Endometrial microvascular endothelial cells (primary cell): ENCODE measurements around the gene MBNL1. TPM values are rescaled to one million over a fixed set of nuclear protein-coding genes. Genes with fewer than 3 reads are reported as not detected.
"Not testable (repeated sequence)": the region's sequence is repeated elsewhere in the genome, so short reads cannot be mapped to it uniquely, and the experiment has no call there.

Experiments used
- in situ Hi-C: cut with HindIII; loops from 2 replicates; pipeline ENCODE4 v1.10.0; 2017; ENCODE audit warnings: low sequenced_read_pairs, low pct_unique_long_range_greater_than_20kb; ENCODE audit errors: inconsistent ontology term
- total RNA-seq: library from RNA; depleted of rRNA; stranded (reverse); fragments of >200 nt; gene quantifications from one replicate; pipeline ENCODE4 v1.2.3, GENCODE V29; 2015; ENCODE audit errors: inconsistent ontology term

Gene MBNL1
- total RNA-seq, 1 donor from 2014 or later = 413 TPM

GRCh38 chr3:152357587-152357986, 88.9 kb downstream of the MBNL1 start:
- in situ Hi-C loops = no loop called here

DNA sequence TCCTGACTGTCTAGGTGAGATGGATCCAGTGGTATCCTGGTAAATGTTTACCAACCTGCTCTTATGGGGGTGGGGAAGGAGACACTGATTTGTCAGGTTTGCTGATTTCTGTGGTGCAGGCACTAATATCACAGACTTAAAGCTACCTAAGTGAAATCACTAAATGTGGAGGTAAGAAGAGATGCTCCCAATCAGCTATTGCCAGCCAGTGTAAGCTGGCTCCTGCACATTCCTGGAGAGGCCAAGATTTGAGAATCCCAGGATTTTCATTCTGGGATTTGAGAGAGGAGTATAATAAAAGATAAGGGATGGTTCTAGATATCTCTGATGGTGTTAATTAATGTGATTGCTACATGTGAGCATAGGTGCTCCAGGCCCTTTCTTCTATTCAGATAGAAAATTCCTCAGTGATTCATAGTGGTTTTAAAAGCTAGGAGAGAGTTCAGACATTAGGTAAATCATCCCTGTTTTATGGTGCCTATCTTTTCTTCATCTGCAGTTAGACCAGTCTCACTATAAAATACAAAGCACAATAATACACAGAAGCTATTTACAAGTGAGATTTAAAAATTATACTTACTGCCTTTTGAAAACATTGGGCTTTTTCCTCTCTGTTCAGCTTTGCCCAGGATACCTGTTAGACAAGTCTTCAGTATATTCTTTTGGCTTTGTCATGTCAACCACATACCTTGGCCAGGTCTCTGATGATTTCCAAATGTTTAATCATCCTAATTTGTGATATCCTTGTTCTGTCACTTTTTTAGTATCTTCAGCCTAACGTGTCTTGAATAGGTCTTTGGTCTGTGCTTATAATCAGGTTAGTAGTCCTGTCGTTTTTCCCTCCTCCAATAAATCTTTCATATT, 90.9 kb downstream of the MBNL1 start:
- in situ Hi-C loops = no loop called here

DNA sequence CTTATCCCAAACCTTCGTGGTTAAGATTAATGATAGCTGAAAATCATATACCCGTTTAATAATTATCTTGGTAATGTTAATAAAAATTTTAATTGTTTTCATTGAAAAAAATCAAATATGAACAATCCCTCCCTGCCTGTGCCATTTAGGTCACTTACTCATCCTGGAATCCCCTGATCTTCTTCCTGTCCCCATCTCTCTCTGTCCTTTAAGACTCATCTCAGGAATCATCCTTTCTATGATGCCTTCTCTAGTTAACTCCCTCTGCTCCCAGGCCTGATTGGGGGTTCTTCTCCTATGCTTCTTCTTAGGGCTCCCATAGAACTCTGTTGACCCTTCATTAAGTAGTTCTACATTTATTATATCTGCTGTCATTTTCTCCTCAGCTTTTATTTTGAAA, 91.6 kb downstream of the MBNL1 start:
- in situ Hi-C loops = no loop called here

DNA sequence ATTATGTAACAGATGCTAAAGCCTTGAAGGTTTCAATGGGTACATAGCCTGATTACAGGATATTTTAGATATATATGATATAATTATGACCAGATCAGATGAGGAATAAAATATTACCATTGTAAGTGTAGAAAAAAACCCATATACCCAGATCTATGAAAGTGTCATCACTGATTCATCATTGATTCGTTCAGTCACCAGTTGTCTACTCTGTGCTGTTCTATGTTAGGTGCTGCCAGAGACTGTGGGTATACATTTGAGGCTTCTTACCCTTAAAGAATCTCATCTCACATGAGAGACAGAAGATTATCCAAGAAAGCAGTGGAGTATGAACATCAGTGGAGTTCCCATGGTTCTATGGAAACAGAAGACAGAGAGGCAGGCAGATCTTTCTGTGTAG, 92.2 kb downstream of the MBNL1 start:
- in situ Hi-C loops = no loop called here

GRCh38 chr3:152362086-152362485, 93.4 kb downstream of the MBNL1 start:
- in situ Hi-C loops = no loop called here

DNA sequence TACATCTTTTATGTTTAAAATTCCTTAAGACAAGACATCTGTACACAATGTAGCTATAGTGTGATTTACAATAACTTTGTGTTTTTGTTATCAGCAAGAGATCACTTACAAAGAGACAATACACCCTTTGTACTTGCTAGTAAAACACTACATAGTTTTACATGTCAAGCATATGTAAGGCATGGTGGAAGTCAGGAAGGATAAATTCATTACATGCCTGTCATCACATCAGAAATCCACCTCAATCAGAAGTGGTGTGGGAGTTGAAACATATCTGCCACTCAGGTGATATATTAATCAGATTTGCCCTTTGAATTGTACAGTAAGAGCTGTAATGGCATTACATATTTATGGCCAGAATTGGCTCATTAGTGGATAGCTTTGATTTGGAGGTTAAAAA, 95.5 kb downstream of the MBNL1 start:
- in situ Hi-C loops = no loop called here

DNA sequence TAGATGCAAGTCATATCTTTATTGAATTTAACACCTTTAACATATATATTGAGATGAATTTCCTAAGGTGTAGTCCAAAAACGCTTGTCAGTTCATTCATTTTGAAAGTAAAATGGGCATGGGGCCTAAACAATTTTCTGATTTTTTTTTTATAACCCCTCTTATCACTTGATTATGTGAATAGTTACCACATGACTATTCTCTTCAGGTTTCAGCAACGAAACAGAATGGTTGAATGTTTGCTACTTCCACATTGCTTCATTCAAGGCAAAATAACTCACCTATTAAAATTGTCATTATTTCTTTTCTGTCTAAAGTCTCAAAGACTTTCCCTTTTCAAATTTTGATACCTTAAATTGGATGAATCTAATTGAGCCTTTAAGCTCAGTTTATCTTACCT, 96.4 kb downstream of the MBNL1 start:
- in situ Hi-C loops = no loop called here

- in situ Hi-C loops = no loop called here
These were observed 97.3 kb downstream of the MBNL1 start for GRCh38 chr3:152365766-152366593.

DNA sequence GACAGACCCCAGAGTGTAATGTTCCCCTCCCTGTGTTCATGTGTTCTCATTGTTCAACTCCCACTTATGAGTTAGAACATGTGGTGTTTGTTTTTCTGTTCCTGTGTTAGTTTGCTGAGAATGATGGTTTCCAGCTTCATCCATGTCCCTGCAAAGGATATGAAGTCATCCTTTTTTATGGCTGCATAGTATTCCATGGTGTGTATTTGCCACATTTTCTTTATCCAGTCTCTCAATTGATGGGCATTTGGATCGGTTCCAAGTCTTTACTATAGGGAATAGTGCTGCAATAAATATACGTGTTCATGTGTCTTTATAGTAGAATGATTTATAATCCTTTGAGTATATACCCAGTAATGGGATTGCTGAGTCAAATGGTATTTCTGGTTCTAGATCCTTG, 98.5 kb downstream of the MBNL1 start:
- in situ Hi-C loops = not testable (repeated sequence)

DNA sequence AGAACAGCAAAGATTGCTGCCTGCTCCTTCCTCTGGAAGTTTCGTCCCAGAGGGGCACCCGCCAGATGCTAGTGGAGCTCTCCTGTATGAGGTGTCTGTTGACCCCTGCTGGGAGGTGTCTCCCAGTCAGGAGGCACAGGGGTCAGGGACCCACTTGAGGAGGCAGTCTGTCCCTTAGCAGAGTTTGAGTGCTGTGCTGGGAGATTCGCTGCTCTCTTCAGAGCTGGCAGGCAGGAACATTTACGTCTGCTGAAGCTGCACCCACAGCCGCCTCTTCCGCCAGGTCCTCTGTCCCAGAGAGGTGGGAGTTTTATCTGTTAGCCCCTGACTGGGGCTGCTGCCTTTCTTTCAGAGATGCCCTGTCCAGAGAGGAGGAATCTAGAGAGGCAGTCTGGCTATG, 103.9 kb downstream of the MBNL1 start:
- in situ Hi-C loops = not testable (repeated sequence)

GRCh38 chr3:152373379-152373778, 104.7 kb downstream of the MBNL1 start:
- in situ Hi-C loops = no loop called here

DNA sequence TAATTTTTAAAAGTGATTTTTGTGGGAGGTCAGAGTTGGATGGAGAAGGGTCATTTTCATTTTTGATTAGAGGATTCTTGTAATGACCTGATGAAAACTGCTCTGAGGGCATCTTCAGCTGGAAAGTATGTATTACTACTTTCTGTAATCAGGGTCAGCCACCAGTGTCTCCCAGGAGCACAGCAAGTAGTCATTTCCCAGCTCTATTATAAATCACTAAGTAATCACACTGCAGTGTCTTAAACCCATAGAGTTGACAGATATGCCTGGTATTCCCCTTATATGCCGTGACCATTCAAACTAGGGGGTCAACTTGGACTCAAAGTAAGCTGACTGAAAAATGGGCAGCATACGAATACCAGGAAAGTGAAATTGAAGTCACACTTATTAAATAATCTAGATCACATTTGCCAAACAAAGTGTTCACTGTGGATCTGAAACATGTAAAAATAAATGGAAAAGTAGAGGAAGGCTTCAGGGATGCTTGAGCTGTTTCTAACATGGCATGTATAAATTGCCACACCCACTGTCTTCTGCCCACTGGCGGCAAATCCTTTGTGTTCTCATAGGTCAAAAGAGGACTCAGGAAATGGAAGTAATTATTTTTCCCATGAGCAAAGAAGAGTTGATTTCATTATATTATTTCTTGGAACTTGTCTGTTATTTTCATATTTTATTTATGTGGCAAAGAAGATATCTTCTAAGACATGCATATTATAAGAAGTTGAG, 105.7 kb downstream of the MBNL1 start:
- in situ Hi-C loops = no loop called here

GRCh38 chr3:152375546-152375945, 106.8 kb downstream of the MBNL1 start:
- in situ Hi-C loops = no loop called here

GRCh38 chr3:152376351-152377183, 107.8 kb downstream of the MBNL1 start:
- in situ Hi-C loops = no loop called here

DNA sequence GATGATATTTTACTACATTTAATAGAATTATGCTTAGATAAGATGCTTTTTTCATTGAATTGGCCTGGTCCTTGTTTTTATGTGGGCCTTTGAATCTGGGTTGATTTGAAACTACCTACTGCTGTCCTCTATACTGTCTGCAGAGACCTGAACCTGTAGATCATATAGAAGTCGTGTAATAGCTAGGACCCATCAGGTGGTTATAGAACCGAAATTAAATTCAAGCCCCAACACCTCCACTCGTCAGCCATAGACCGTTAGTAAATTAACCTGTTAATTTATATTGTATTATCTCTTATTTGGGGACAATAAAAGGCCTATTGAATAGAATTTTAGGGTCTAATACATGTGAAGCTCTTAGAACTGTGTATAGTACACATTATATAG, 108.4 kb downstream of the MBNL1 start:
- in situ Hi-C loops = no loop called here

- in situ Hi-C loops = no loop called here
These were observed 110.8 kb downstream of the MBNL1 start for GRCh38 chr3:152379415-152380042.

GRCh38 chr3:152380043-152380442, 111.3 kb downstream of the MBNL1 start:
- in situ Hi-C loops = no loop called here

- in situ Hi-C loops = no loop called here
These were observed 113.2 kb downstream of the MBNL1 start for GRCh38 chr3:152381881-152382295.
